GM12873 (cell line): ENCODE measurements around the gene CCNG2.

Source experiments
- CTCF ChIP-seq: IDR thresholded peaks from 2 replicates; pipeline ENCODE4 v1.5.1; 2012; ENCODE audit warnings: low read depth, mild to moderate bottlenecking, moderate library complexity, low read length, control low read depth; ENCODE audit not compliant: insufficient read depth; ENCODE audit errors: missing control alignments

Gene CCNG2

GRCh38 chr4:77187322-77187721 is 30.3 kb downstream of the CCNG2 start:
- TF ChIP-seq CTCF, result no peak

- no peak for TF ChIP-seq CTCF
These were observed 31.7 kb downstream of the CCNG2 start for GRCh38 chr4:77188498-77189220.

GRCh38 chr4:77189412-77189811 is 32.4 kb downstream of the CCNG2 start:
- TF ChIP-seq CTCF, result no peak

- TF ChIP-seq CTCF, result no peak
These were observed 33.0 kb downstream of the CCNG2 start for GRCh38 chr4:77190053-77190452.

GRCh38 chr4:77193046-77193445 is 36.0 kb downstream of the CCNG2 start:
- no peak for TF ChIP-seq CTCF

- no peak for TF ChIP-seq CTCF
These were observed 36.6 kb downstream of the CCNG2 start for GRCh38 chr4:77193511-77194102.

GRCh38 chr4:77194366-77194765 is 37.4 kb downstream of the CCNG2 start:
- no peak for TF ChIP-seq CTCF
